Heart left ventricle (tissue), 16 donors: ENCODE results near the gene ANAPC1. TPM values are rescaled to one million over a fixed set of nuclear protein-coding genes. Genes with fewer than 3 reads are reported as not detected.

ENCODE experiments used
- ATAC-seq, 4 donors: fragments of 200-7000 bp; cut with Tn5 transposase; one replicate each; pipeline ENCODE4 v1.9.1; 2020 to 2022; ENCODE audit warnings: moderate library complexity in 4 of 4, mild to moderate bottlenecking in 3 of 4, moderate number of reproducible peaks in 1 of 4
- DNase-seq, 5 donors: peaks; one replicate each; pipeline ENCODE4 v3.0.0-alpha.2; 2020
- H3K27ac ChIP-seq, 12 donors: fragments of 200-600 bp; sonication (generic) in 4 of 12; one replicate each; pipeline versions ENCODE4 v1.5.0 to v1.8.0; 2016 to 2022; ENCODE audit warnings: mild to moderate bottlenecking in 2 of 12
- H3K27me3 ChIP-seq, 9 donors: fragments of 200-600 bp; sonication (generic) in 2 of 9; one replicate each; pipeline versions ENCODE4 v1.5.1 to v1.8.0; 2016 to 2022; ENCODE audit warnings: mild to moderate bottlenecking in 3 of 9
- H3K36me3 ChIP-seq, 9 donors: fragments of 200-600 bp; sonication (generic) in 2 of 9; one replicate each; pipeline versions ENCODE4 v1.5.0 to v1.8.0; 2018 to 2022; ENCODE audit warnings: mild to moderate bottlenecking in 2 of 9
- H3K4me1 ChIP-seq, 12 donors: fragments of 200-600 bp; sonication (generic) in 4 of 12; one replicate each; pipeline versions ENCODE4 v1.5.0 to v1.8.0; 2016 to 2022; ENCODE audit warnings: mild to moderate bottlenecking in 3 of 12
- H3K4me3 ChIP-seq, 12 donors: fragments of 200-600 bp; sonication (generic) in 4 of 12; one replicate each; pipeline versions ENCODE4 v1.5.0 to v1.8.0; 2017 to 2022; ENCODE audit warnings: mild to moderate bottlenecking in 9 of 12, moderate library complexity in 4 of 12
- H3K9me3 ChIP-seq, 12 donors: fragments of 200-600 bp; sonication (generic) in 4 of 12; one replicate each; pipeline versions ENCODE4 v1.5.0 to v1.8.0; 2016 to 2022; ENCODE audit warnings: mild to moderate bottlenecking in 1 of 12
- POLR2A ChIP-seq, 2 donors: fragments of 450-650 bp; IDR thresholded peaks; one replicate each; pipeline ENCODE4 v1.6.1; 2017; ENCODE audit warnings: antibody characterized with exemption in 2 of 2, mild to moderate bottlenecking in 2 of 2, moderate library complexity in 2 of 2
- WGBS, 4 donors: extraction: QIAGEN DNeasy Blood & Tissue Kit in 2 of 4; methylation state at CpG; one replicate each; pipeline versions ENCODE4 v1.1.5 to v1.1.7; 2013 to 2018; 5-methylcytosine and 5-hydroxymethylcytosine counted together
- intact Hi-C, 10 donors: fragments of 100-400 bp; cut with DNase I; formaldehyde crosslinking; loops; one replicate each; pipeline versions ENCODE4 v1.11.1 to v1.14.2; 2022
- polyA plus RNA-seq, 2 donors: library from polyadenylated mRNA; stranded (reverse); fragments of 200-250 nt; gene quantifications; one replicate each; pipeline ENCODE4 v1.2.3, GENCODE V29; 2013
- total RNA-seq, 9 donors: library from RNA; depleted of rRNA in 2 of 9; stranded (reverse); fragments of >200 nt in 2 of 9; fragmentation: NEBNext Ultra II Directional in 3 of 9; extraction: Animal tissue kit (Norgen Biotek cat#: 25700) in 3 of 9; gene quantifications; one replicate each; pipeline versions ENCODE4 v1.1.0 to v1.2.4, GENCODE V29; 2016 to 2023
- TF ChIP-seq, protein P1 (sequence below), 12 donors: fragments of 200-600 bp; sonication (generic) in 4 of 12; IDR thresholded peaks; one replicate each; pipeline versions ENCODE4 v1.5.0 to v1.8.0; 2018 to 2022; ENCODE audit warnings: antibody characterized with exemption in 12 of 12, mild to moderate bottlenecking in 5 of 12
- donor health status: ischemic (EF 13 %, LVEDD 7.1; RV severe dilation, severe dysfunction).
- donor health status: healthy with polysubstance abuse.
- donor health status: DM: no; HTN: yes; CAD: no.
- donor health status: DM: no; HTN: no; CAD: no.
- donor health status: ischemic (EF 25% LVEDD 6.9; RV normal size, moderate dysfunction).
- donor health status: ischemic (EF 25% LVEDD 5.7; RV mildly dilated, moderate dysfunction).
- donor health status: healthy.
- donor health status: DM: yes; HTN: yes; CAD: no.
- donor health status: ischemic (EF 35%, LVEDD 5.7; RV mildly dilated, moderate dysfunction).
- donor health status: nonischemic (EF 11% LVEDD 7.7; RV severe dilation, severe dysfunction).
- donor health status: DM: yes; HTN: yes; CAD: no.
- donor health status: PGD.
- donor health status: ischemic (EF 29% LVEDD 5.4; RV normal size, mild dysfunction).
- donor health status: nonischemic (EF 23%, LVEDD 6.1; RV moderate dilation, normal function).

ANAPC1 gene
- total and polyA plus RNA-seq, 11 donors, result 4.9 to 30.7 (median 17.2) TPM

- Histone ChIP-seq H3K4me1 (peaks cover 0 to 11% (median 3%) of the 10 kb centered on the region in 12 donors), H3K27me3 (no peaks in the 10 kb centered on the region), H3K36me3 (peaks cover 0 to 50% (median 24%) of the 10 kb centered on the region in 9 donors), H3K4me3 (no peak overlapping the region), H3K9me3 (no peaks in the 10 kb centered on the region), H3K27ac (no peak overlapping the region)
- DNase-seq (no peak), ATAC-seq (no peak)
- TF ChIP-seq POLR2A (IDR thresholded peaks at IDR 0.05), result no peak
- 92 to 96% (median 95%) methylated on average over 6 of the region's 6 CpGs for WGBS, 4 donors
- intact Hi-C loops, result no loop called here
Measured at GRCh38 chr2:111930409-111930808, 46.4 kb upstream of the ANAPC1 start.

DNA sequence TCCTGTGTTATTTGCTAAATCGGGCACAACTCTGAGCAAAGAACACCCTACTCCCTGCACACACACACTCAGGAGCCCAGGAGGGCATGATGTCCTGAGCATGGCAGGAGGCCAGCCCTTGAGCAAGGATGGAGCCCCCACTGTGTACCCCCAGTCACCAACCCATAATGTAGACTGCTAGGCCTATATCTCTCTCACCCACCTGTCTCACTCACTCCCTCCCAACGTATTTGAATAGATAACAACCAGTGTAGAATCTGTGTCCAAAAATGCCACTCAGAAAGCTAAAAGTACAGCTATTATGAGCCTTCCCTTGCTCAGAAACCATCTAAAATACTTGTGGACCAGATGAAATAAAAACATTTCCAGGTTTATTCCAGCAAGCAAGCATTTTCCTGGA, 43.7 kb upstream of the ANAPC1 start:
- peak in 1 of 4 donors; percentile 41 for ATAC-seq
- H3K27me3 ChIP-seq, result no peaks in the 10 kb centered on the region
- H3K4me3 ChIP-seq, result no peak overlapping the region
- peaks cover 0 to 40% (median 24%) of the 10 kb centered on the region in 9 donors for H3K36me3 ChIP-seq
- intact Hi-C loops, result loop anchor here in 1 of 10 donors (2.0 kb wide), 1 partner anchor 19 kb away; no protein-coding TSS in a partner anchor
- H3K9me3 ChIP-seq, result no peaks in the 10 kb centered on the region
- H3K27ac ChIP-seq, result no peak overlapping the region
- DNase-seq, result no peak
- 68 to 88% (median 76%) methylated on average over 2 of the region's 2 CpGs for WGBS, 4 donors
- no peak for TF ChIP-seq POLR2A (IDR thresholded peaks at IDR 0.05)
- TF ChIP-seq, protein P1, sequence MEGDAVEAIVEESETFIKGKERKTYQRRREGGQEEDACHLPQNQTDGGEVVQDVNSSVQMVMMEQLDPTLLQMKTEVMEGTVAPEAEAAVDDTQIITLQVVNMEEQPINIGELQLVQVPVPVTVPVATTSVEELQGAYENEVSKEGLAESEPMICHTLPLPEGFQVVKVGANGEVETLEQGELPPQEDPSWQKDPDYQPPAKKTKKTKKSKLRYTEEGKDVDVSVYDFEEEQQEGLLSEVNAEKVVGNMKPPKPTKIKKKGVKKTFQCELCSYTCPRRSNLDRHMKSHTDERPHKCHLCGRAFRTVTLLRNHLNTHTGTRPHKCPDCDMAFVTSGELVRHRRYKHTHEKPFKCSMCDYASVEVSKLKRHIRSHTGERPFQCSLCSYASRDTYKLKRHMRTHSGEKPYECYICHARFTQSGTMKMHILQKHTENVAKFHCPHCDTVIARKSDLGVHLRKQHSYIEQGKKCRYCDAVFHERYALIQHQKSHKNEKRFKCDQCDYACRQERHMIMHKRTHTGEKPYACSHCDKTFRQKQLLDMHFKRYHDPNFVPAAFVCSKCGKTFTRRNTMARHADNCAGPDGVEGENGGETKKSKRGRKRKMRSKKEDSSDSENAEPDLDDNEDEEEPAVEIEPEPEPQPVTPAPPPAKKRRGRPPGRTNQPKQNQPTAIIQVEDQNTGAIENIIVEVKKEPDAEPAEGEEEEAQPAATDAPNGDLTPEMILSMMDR (IDR thresholded peaks at IDR 0.05), result no peak
- peaks cover 0 to 11% (median 3%) of the 10 kb centered on the region in 12 donors for H3K4me1 ChIP-seq

GRCh38 chr2:111924617-111925107, 40.7 kb upstream of the ANAPC1 start:
- Histone ChIP-seq H3K27ac (no peak overlapping the region), H3K36me3 (peaks cover 0 to 15% (median 8%) of the 10 kb centered on the region in 9 donors), H3K27me3 (no peaks in the 10 kb centered on the region), H3K4me1 (peaks cover 0 to 21% (median 9%) of the 10 kb centered on the region in 12 donors), H3K9me3 (no peaks in the 10 kb centered on the region), H3K4me3 (no peak overlapping the region)
- intact Hi-C loops, result no loop called here
- 84 to 96% (median 91%) methylated on average over 3 of the region's 3 CpGs for WGBS, 4 donors
- DNase-seq (no peak), ATAC-seq (no peak)
- TF ChIP-seq, protein P1 (IDR thresholded peaks at IDR 0.05), result no peak
- no peak for TF ChIP-seq POLR2A (IDR thresholded peaks at IDR 0.05)

DNA sequence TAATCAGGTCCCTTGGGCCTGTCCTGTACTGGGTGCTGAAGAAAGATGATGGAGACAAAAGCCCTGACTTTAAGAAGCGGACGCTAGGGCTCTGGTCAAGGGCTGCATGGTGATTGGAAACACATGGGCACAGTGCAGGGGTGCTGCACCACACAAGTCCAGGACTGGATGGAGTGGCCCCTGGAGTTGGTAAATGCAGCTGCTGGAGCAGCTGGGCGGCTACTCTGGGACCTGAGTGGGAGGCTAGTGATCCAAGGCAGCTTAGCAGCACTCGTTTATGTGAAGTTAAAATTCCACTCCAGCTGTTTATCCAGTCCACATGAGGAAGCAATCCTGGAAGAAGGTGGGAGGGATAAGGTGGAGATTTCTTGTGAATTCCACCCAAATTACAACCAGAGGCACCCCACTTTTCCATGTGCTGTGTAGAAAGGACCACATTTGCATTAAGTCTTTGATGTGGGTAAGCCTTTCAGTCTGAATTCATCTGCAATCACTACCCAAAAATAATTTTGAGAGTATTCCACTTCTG, 39.3 kb upstream of the ANAPC1 start:
- no peaks in the 10 kb centered on the region for H3K27me3 ChIP-seq
- ATAC-seq (peak in 3 of 4 donors; percentile 55 to 77 (median 59)), DNase-seq (peak in 2 of 5 donors; percentile 30 to 33)
- H3K27ac ChIP-seq, result no peak overlapping the region
- H3K4me3 ChIP-seq, result no peak overlapping the region
- TF ChIP-seq, protein P1 (IDR thresholded peaks at IDR 0.05), result no peak
- TF ChIP-seq POLR2A (IDR thresholded peaks at IDR 0.05), result no peak
- peaks cover 0 to 28% (median 15%) of the 10 kb centered on the region in 12 donors for H3K4me1 ChIP-seq
- WGBS, 4 donors, result 68 to 88% (median 77%) methylated on average over 4 of the region's 4 CpGs
- H3K9me3 ChIP-seq, result no peaks in the 10 kb centered on the region
- intact Hi-C loops, result no loop called here
- H3K36me3 ChIP-seq, result peaks cover 0 to 7% (median 0%) of the 10 kb centered on the region in 9 donors
